Keratinocyte (primary cell): ENCODE results near the gene GPR137. TPM values are rescaled to one million over a fixed set of nuclear protein-coding genes. Genes with fewer than 3 reads are reported as not detected.

ENCODE experiments used
- DNase-seq: peaks from one replicate; pipeline ENCODE4 v3.0.0-alpha.2; 2011; ENCODE audit warnings: low read depth, missing footprints, low spot score
- FAIRE-seq: peaks from 2 replicates; lab custom pipeline; 2011; peaks lifted over from hg19 to GRCh38; lab: Jason Lieb, UNC
- H2AFZ ChIP-seq: 2 replicates; pipeline ENCODE4 v1.6.0; 2012; ENCODE audit warnings: low read length, control low read depth, inconsistent platforms; ENCODE audit not compliant: control insufficient read depth
- H3K27ac ChIP-seq: 2 replicates; pipeline ENCODE4 v1.5.1; 2011; ENCODE audit warnings: low read length; ENCODE audit not compliant: control insufficient read depth, insufficient read depth
- H3K27me3 ChIP-seq: 3 replicates; pipeline ENCODE4 v1.6.0; 2011; ENCODE audit warnings: low read length; ENCODE audit not compliant: control insufficient read depth, insufficient read depth; ENCODE audit errors: extremely low read depth
- H3K36me3 ChIP-seq, 2 experiments: 2 replicates in 1 of 2; 3 replicates in 1 of 2; pipeline ENCODE4 v1.5.1; 2011; ENCODE audit warnings: low read length in 2 of 2, mild to moderate bottlenecking in 1 of 2; ENCODE audit not compliant: control insufficient read depth in 2 of 2, insufficient read depth in 2 of 2; ENCODE audit errors: extremely low read depth in 1 of 2
- H3K4me1 ChIP-seq: 3 replicates; pipeline ENCODE4 v1.5.1; 2011; ENCODE audit warnings: low read length; ENCODE audit not compliant: control insufficient read depth, insufficient read depth; ENCODE audit errors: extremely low read depth
- H3K4me2 ChIP-seq: 3 replicates; pipeline ENCODE4 v1.6.0; 2011; ENCODE audit warnings: low read depth, low read length; ENCODE audit not compliant: control insufficient read depth, insufficient read depth; ENCODE audit errors: extremely low read depth
- H3K4me3 ChIP-seq, 3 experiments: fragments of 200-600 bp in 1 of 3; sonication (generic) in 1 of 3; 2 replicates in 2 of 3; 3 replicates in 1 of 3; pipeline ENCODE4 v1.5.1; 2011 to 2016; ENCODE audit warnings: low read length in 3 of 3, mild to moderate bottlenecking in 3 of 3, control low read depth in 2 of 3, inconsistent platforms in 1 of 3, low read depth in 1 of 3, mixed read lengths in 1 of 3, mixed run types in 1 of 3, moderate library complexity in 1 of 3; ENCODE audit not compliant: control insufficient read depth in 2 of 3, insufficient read depth in 2 of 3; ENCODE audit errors: extremely low read depth in 1 of 3
- H3K79me2 ChIP-seq: 2 replicates; pipeline ENCODE4 v1.6.0; 2012; ENCODE audit warnings: low read length; ENCODE audit not compliant: control insufficient read depth, insufficient read depth
- H3K9ac ChIP-seq: 3 replicates; pipeline ENCODE4 v1.6.0; 2011; ENCODE audit warnings: low read length; ENCODE audit not compliant: control insufficient read depth, insufficient read depth; ENCODE audit errors: extremely low read depth
- H3K9me1 ChIP-seq: 3 replicates; pipeline ENCODE4 v1.6.0; 2011; ENCODE audit warnings: low read length; ENCODE audit not compliant: control insufficient read depth, insufficient read depth; ENCODE audit errors: extremely low read depth
- H3K9me3 ChIP-seq: 2 replicates; pipeline ENCODE4 v1.5.1; 2012; ENCODE audit warnings: low read depth, low read length; ENCODE audit not compliant: control insufficient read depth
- H4K20me1 ChIP-seq: 3 replicates; pipeline ENCODE4 v1.6.0; 2011; ENCODE audit warnings: low read length; ENCODE audit not compliant: control insufficient read depth, insufficient read depth; ENCODE audit errors: extremely low read depth
- EZH2 ChIP-seq: IDR thresholded peaks from one replicate; pipeline ENCODE4 v1.6.1; 2012; ENCODE audit warnings: inconsistent platforms, mild to moderate bottlenecking, low read length, moderate library complexity
- dilution Hi-C: fragments of 300-500 bp; cut with MboI; formaldehyde crosslinking; loops from one replicate; pipeline ENCODE4 v1.7.0; 2020; ENCODE audit warnings: low sequenced_read_pairs; ENCODE audit not compliant: extremely low pct_ligation_motif_present
- polyA plus RNA-seq, 5 experiments: library from polyadenylated mRNA; depleted of rRNA in 3 of 5; stranded (reverse) in 3 of 5; stranded (forward) in 1 of 5; unstranded in 1 of 5; fragments of >200 nt; gene quantifications; 1 replicate in 1 of 5; 2 replicates in 3 of 5; 3 replicates in 1 of 5; pipeline versions ENCODE4 v1.2.1 to v1.2.3, GENCODE V29; 2011 to 2012; ENCODE audit warnings: missing spikeins in 2 of 5, low read depth in 1 of 5, low replicate concordance in 1 of 5
- TF ChIP-seq, protein P1 (sequence below), 3 experiments: IDR thresholded peaks in 1 of 3; conservative IDR thresholded peaks in 1 of 3; optimal IDR thresholded peaks in 1 of 3; 2 replicates in 2 of 3; 3 replicates in 1 of 3; pipeline versions ENCODE3 to v1.5.1; 2011; ENCODE audit warnings: low read length in 3 of 3, mild to moderate bottlenecking in 3 of 3, moderate library complexity in 2 of 3, control low read depth in 1 of 3, inconsistent platforms in 1 of 3; ENCODE audit not compliant: insufficient read depth in 2 of 3; ENCODE audit errors: extremely low read depth in 1 of 3

GPR137 gene
- polyA plus RNA-seq, 1 donor (not counting 4 experiments of a cell fraction or from before 2014, with no cell fraction given) = 6.6 TPM

DNA sequence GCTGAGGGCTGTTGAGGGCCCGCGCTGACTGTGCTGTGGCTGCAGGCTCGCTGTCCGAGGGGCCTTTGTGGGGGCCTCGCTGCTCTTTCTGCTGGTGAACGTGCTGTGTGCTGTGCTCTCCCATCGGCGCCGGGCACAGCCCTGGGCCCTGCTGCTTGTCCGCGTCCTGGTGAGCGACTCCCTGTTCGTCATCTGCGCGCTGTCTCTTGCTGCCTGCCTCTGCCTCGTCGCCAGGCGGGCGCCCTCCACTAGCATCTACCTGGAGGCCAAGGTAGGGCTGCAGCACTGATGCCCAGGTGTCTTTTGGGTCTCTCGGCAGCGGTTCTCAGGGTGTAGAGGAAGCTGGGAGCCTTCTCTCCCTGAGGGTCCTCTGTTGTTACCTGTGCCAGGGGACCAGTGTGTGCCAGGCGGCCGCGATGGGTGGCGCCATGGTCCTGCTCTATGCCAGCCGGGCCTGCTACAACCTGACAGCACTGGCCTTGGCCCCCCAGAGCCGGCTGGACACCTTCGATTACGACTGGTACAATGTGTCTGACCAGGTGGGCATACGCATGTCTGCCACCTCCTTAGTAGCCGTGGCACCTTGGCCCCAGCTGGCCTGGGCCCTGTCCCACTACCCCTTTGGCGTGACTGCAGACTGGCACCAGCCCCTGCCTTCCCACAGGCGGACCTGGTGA is 2.2 kb downstream of the GPR137 start:
- Histone ChIP-seq H3K79me2 (peaks cover 11% of the 10 kb centered on the region), H3K4me3 (no peak overlapping the region), H3K4me1 (peaks cover 14% of the 10 kb centered on the region), H3K27me3 (peaks cover 23% of the 10 kb centered on the region), H2AFZ (no peak overlapping the region), H3K9ac (no peak overlapping the region), H3K9me3 (no peaks in the 10 kb centered on the region), H4K20me1 (no peaks in the 10 kb centered on the region), H3K4me2 (no peak overlapping the region), H3K27ac (no peak overlapping the region), H3K9me1 (no peaks in the 10 kb centered on the region), H3K36me3 (peaks cover 4 to 5% of the 10 kb centered on the region in 2 experiments)
- dilution Hi-C loops = no loop called here
- FAIRE-seq = no peak
- no peak for DNase-seq
- no peak for TF ChIP-seq EZH2
- TF ChIP-seq, protein P1, sequence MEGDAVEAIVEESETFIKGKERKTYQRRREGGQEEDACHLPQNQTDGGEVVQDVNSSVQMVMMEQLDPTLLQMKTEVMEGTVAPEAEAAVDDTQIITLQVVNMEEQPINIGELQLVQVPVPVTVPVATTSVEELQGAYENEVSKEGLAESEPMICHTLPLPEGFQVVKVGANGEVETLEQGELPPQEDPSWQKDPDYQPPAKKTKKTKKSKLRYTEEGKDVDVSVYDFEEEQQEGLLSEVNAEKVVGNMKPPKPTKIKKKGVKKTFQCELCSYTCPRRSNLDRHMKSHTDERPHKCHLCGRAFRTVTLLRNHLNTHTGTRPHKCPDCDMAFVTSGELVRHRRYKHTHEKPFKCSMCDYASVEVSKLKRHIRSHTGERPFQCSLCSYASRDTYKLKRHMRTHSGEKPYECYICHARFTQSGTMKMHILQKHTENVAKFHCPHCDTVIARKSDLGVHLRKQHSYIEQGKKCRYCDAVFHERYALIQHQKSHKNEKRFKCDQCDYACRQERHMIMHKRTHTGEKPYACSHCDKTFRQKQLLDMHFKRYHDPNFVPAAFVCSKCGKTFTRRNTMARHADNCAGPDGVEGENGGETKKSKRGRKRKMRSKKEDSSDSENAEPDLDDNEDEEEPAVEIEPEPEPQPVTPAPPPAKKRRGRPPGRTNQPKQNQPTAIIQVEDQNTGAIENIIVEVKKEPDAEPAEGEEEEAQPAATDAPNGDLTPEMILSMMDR (optimal IDR thresholded peaks at IDR 0.05 in 1 of 3, IDR thresholded peaks at IDR 0.05 in 1 of 3, conservative IDR thresholded peaks at IDR 0.05 in 1 of 3; ENCODE audit: extremely low read depth in 1 of 3, insufficient read depth in 2 of 3, low read length in 3 of 3) = no peak

DNA sequence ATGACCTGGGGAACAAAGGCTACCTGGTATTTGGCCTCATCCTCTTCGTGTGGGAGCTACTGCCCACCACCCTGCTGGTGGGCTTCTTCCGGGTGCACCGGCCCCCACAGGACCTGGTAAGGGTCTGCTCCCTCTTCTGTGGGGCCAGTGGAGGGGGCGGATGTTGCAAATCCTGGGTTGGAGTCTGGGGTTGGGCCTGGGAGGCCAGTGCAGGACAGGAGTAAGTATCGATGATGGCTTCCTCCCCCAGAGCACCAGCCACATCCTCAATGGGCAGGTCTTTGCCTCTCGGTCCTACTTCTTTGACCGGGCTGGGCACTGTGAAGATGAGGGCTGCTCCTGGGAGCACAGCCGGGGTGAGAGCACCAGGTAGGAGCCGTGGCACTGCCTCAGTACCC is 2.7 kb downstream of the GPR137 start:
- H3K36me3 ChIP-seq = peaks cover 1 to 4% of the 10 kb centered on the region in 2 experiments
- H2AFZ ChIP-seq = no peak overlapping the region
- H3K27me3 ChIP-seq = peaks cover 29% of the 10 kb centered on the region
- FAIRE-seq (no peak), DNase-seq (no peak)
- H3K27ac ChIP-seq = no peak overlapping the region
- no peaks in the 10 kb centered on the region for H3K9me3 ChIP-seq
- peaks cover 7% of the 10 kb centered on the region for H3K79me2 ChIP-seq
- H3K4me1 ChIP-seq = peaks cover 13% of the 10 kb centered on the region
- no peak for TF ChIP-seq EZH2
- TF ChIP-seq, protein P1 (optimal IDR thresholded peaks at IDR 0.05 in 1 of 3, IDR thresholded peaks at IDR 0.05 in 1 of 3, conservative IDR thresholded peaks at IDR 0.05 in 1 of 3; ENCODE audit: extremely low read depth in 1 of 3, insufficient read depth in 2 of 3, low read length in 3 of 3) = no peak
- H3K4me3 ChIP-seq = no peak overlapping the region
- no peaks in the 10 kb centered on the region for H4K20me1 ChIP-seq
- dilution Hi-C loops = no loop called here
- no peak overlapping the region for H3K4me2 ChIP-seq
- no peaks in the 10 kb centered on the region for H3K9me1 ChIP-seq
- H3K9ac ChIP-seq = no peak overlapping the region
